Left forelimb (tissue), 1 donor: Measurements from ENCODE around the gene CLDN8.

Experiments
- DNase-seq: peaks from one replicate; pipeline ENCODE4 v3.0.0-alpha.2; 2018; ENCODE audit warnings: low spot score

CLDN8 gene

DNA sequence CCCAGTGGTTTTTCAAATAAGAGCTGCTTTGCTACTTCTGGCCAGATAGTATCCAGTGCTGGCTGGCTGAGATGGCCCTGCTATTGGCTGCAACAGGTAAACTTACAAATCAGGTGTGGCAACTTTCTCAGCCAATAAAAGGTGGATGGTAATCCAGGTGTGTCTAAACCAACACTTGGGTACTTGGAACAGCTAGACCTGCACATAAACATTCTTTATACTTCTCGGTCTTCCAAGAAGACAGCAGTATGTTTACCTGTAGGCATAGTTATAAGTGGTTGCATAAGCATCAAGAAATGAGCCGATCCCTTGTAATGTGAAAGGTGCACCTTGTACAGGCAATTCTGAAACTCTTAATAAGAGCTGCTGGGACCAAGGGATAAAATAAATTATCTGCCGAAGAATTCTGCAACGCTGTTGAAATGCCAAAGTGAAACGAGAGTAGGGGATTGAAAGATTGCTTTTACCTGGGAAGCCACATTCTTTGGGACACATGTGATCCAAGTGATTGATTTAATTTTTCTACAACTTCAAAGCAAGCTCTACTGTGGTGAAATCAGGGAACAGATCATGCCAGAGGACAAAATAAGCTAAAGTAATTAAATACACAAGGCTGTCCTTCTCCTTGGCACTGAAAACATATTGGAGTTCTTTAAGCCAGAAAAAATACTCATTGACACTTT, at the start of gene CLDN8:
Gene CLDN8, minus strand, starts transcription at position 57 of the 683 bp plus-strand sequence. CDS start 172 bp downstream, outside the sequence.
- no peak for DNase-seq

DNA sequence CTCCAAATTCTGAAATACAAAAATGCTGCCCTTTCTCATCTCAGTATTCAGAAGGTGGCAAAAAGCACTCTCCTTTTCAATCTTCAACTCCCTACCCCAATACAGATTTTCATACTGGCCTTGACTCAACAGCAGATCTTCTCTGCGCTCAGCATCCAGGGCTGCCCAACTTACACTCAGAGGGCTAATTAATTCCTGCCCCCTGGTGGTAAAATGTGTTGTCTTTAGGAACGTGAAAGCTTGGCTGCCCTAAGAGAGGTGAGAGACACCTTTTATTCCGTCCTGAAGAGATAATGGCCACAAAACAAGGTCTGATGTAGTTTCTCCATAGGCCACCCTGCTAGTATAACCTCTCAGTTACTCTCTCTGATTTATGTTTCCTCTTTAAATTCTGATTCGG, 41.9 kb upstream of the CLDN8 start:
- DNase-seq: no peak

DNA sequence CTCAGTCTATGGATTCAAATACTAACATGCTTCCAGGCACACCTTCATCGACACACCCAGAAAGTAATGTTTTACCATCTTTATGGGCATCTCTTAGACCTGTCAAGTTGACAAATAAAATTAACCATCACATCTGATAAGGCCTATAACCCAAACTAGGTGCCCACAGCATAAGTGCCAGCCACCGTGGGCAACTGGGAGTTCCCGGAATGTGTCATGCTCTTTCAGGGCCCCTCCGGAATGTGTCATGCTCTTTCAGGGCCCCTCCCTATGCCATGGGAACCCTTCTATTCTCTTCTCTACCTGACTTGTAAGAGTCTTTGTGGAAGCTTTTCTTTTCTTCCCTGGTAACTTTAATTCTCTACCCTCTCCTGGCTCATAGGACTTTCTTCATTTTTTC, 40.2 kb upstream of the CLDN8 start:
- no peak for DNase-seq

DNA sequence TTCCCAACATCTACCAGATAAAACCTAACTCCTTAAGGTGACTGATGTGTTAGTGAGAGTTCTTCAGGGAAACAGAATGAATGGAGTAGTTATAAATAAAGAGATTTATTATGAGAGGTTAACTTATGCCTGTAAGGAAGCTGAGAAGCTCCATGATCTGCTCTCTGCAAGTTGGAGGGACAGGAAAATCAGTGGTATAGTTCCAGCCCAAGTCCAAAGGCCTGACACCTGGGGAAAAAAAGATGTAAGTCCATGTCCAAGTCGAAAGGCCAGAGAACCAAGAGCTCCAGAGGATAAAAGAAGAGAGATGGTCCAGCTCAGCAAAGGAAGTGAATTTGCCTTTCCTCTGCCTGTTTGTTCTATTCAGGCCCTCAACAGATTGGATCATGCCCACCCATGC, 39.8 kb upstream of the CLDN8 start:
- no peak for DNase-seq

DNA sequence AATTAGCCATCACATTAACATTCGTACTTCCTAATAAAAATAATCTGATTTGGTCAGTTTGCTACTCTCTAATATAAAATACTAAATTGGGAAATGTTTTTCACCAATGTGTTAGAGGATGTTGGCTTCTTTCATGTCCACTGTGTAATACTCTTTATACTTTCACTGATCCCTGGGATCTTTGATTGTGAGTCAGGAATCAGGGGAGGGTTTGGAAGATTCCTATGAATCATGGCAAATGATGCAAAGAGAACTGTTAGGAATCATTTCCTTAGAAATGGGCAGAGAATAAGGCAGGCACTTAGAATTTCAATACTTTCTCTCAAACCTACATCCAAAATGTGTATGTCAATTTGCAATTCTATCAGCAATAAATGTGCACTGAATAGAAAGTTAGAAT, 35.9 kb upstream of the CLDN8 start:
- DNase-seq: no peak

DNA sequence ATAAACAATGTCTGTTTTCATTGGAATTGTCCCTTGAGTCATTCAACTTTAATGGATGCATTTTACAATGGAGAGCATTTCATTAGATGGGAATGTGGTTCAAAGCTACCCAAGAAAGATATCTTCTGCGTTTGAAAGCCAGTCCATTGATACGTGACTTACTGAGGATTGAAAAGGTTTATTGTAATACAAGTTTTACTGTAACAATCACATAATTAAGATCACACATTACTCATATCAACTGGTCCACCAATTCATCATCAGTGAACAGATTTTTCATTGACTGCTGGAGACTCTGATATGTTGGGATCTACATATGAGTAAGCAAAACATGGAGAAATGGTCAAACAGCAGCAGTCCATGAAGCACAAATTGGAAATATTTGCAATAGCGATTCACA, 34.0 kb upstream of the CLDN8 start:
- no peak for DNase-seq

DNA sequence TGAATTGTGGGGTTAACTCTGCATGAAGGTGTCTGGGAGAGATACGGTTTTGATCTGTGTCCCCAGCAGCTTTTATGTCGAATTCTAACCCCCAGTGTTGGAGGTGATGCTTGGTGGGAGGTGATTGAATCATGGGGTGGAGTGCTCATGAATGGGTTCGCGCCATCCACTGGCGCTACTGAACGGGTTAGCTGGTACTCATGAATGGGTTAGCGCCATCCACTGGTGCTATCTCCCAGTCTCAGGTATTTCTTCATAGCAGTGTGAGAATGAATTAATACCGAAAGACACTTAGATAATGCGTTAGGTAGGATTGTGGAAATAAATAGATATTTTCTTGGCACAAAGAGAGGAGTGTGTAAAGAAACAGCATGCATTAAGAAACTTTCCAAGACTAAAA, 32.9 kb upstream of the CLDN8 start:
- no peak for DNase-seq

DNA sequence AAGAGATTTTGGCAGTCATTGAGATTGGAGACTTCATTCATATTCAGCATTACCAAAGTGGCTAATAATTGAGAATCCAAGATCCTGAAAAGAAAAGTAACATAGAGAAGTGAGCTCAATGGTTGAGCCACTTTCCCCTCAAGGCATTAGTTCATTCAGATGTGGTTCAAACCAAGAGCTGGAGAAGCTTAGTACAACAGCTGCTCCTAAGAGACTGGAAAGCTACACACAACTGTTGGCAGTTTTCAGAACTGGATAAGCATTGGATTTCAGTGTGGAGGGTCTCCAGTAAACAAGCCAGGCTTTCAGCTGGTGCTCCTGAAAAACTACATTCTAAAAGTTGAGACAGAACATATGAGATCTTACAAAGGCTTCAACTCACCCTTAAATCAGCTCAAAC, 29.2 kb upstream of the CLDN8 start:
- no peak for DNase-seq

DNA sequence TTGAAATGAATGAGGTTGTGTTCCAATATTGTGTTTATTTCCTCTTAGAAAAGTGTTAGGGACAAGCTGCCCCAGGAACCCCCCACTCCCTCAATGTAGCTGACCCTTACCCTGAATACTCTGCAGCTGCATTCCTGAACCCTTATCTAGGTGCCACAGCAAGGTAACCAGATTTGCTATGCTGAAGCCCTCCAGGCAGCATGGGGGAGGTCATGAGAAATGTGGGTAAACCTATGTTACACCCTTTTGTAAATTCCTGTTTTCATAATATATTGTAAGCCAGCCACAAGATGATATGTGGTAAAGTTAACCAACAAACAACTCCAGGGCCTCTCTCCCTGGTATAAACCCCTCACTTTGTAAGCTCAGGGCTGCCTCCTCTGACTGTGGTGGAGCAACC, 27.8 kb upstream of the CLDN8 start:
- no peak for DNase-seq

DNA sequence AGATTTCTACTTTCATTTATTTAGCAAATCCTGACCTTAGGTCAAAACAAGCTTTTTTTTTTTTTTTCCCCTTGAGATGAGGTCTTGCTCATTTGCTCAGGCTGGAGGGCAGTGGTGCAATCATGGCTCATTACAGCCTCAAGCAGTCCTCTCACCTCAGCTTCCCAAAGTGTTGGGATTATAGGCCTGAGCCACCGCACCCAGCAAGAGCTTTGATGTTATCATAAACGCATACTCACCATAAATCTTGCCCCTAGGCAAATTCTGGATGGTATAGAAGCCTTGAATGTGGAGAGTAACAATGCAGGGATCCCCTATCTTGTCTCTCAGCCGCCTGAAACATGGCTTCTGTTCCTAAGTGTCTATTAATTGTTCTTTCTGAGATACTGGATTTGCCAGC, 24.8 kb upstream of the CLDN8 start:
- DNase-seq: no peak

DNA sequence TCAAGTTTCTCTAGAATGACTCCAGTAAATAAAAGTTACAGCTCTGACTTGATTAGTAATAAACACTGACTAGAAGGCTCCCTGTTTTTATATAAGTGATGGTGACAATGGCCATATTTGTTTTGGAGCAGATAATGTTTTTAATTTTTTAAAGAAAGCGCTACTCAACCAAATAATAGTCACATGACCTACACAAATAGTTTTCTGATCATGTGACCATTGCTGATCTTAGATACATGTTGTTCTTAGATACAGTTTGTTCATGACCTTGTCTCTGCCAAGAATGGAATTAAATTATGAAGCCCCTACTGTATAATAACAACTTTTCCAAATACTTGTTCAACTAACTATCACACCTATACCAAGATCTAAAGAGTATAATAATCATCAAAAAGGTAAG, 22.3 kb upstream of the CLDN8 start:
- no peak for DNase-seq

DNA sequence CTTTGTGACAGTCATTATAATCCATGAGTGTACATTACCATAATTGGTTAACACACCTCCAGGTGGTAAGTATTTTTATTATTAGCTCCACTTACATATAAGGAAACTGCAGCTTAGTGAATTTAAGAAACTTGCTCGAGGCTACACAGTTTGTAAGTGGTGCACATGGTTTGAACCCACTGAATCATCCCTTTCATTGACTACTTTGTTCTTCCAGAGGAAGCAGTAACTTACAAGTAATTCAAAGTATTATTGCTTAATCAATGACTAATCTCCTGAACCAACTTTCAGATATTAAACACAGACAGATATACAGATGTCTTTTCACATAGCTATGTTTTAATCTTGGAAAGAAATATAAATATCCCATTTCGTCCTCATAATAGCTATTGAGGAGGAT, 18.7 kb upstream of the CLDN8 start:
- no peak for DNase-seq

DNA sequence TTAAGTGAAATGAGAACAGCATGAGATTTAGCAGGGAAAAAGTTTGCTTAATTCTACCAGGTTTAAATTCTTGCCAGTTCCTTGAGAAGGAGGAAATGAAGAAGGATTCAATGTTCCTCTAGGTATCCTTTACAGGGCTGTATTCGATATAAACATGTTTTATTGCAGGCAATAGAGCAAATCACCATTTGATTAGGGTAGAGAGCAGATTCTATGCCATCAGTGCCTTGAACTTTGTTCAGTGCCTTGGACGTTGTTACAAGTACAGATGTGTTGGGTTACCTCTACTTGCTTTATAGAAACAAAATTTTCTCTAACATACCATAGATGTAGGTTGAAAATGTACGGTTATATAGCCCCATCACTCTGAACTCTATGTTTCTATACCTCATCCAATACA, 18.2 kb upstream of the CLDN8 start:
- no peak for DNase-seq

DNA sequence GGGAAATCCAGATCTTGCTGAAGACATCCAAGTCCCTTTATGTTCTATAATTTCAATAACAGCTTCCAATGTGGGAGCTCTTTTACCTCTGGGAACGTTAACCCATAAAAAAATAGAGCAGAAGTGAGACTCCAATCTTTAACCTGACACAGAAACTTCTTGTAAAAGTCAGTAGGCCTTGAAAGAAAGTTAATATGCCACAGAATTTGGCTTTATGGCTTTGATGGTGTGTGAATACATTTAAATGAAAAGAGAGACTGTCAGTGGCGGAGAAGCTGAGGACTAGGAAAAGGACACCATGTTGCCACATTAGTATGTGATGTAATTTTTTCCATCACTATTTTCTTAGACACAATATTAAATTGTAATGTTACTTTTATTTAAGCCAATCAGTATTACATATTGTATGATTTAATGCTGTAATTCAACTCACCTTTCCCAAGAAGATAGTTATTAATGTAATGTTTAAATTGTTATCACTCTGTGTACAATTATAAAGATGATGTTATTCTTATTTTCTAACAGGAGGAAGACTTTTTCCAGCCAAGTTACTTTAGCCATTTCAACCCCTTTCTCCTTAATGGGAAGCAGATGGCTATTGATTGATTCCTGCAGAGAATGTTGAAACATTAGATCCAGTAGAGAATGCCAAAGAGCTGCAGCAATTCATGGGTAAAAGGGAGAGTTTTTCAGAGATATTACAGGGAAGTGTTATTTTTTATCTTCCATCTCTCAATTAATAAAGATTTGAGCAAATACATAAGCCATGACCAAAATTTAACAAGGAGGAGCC, 17.5 kb upstream of the CLDN8 start:
- no peak for DNase-seq

DNA sequence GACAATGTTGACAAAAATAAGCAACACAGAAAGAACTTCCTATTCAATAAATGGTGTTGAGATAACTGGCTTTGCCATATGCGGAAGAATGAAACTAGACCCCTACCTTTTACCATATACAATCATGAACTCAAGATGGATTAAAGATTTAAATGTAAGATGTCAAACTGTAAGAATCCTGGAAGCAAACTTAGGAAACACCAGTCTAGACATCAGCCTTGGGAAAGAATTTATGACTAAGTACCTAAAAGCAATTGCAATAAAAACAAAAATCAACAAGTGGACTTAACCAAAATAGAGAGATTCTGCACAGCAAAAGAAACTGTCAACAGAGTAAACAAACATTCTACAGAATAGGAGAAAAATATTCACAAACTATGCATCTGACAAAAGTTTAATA, 16.1 kb upstream of the CLDN8 start:
- DNase-seq: no peak

DNA sequence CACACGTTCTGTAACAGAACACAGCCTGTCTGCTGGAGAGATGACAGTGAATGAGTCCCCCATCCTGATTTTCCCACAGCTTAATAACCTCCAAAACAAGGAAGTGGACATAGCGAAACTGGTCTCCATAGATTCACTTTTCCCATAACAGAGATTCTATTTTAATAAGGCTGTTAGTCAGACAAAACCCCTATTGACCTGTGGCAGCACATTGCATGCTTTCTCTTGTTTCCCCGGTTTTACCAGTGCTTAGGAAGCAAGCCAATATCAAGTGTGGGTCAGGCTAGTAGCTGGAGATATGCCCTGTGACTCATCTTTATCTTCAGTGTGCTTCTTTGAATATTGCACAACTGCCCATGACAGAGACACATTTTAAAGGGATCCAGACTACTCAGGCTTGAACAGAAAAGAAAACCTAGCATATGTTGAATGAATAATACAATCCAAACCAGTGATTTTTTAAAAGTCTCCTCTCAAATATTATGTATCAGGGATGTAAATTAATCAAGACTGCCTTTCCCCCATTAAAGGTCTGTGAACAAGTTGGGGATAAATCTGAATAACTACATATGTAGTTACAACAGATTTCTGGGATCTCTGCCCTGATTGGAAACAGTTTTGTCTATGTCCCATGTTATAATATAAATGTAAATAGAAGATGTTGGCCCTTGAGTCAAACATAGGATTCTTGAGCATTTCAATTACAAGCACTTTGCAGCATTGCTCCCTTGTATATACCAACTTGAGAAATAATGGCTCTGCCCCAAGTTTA, 11.9 kb upstream of the CLDN8 start:
- DNase-seq: no peak

DNA sequence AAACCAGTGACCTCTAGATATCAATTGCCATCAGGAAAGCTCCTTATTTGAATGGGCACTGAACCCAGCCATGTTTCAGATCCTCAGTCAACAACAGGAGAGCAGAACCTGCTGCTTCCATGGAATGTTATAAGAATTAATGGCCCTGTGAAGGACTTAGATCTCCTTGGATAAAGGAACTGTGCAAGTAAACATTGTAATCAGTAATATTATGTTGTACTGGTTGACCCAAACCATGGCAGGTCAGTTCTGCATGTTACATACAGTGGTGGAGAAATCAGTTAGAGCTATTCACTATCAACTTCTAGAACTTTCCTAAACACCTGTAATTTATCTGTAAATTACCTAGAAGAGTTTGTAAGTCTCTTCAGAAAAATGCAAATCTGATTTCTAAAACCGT, 11.2 kb upstream of the CLDN8 start:
- no peak for DNase-seq

DNA sequence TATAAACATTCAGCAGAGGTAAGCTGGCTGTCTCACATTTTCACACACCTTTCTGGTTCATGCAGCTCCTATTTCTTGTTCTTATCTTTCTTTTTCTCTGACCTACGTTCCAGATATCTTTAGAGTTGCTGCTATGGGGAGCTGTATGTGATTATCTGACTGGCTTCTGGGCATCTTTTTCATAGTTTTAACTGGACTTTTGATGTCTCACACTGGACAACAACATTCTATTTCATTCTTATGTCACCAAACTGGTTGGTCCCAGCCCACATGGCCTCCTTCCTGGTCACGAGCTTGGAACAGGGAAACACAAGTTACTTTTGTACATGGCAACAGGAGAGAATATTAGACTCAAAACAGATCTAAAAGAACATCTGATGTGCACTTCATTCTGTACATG, 7.7 kb upstream of the CLDN8 start:
- no peak for DNase-seq

DNA sequence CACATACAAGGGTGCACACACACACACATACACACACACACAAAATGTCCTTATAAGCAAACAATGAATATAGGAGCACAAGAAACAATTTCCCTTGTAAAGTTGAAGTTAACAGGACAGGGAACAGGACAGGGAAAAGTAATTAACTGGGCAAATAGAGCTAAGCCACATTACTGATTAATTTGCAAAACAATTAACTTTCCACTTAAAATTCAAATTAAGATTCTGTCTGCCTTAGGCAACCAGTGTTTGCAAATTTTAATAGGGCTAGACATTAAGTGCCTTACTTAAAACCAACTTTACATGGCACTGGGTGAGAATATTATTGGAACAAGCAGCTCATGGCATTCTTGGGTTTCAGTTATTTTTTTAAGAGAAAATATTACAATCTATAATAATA, 6.8 kb upstream of the CLDN8 start:
- no peak for DNase-seq

DNA sequence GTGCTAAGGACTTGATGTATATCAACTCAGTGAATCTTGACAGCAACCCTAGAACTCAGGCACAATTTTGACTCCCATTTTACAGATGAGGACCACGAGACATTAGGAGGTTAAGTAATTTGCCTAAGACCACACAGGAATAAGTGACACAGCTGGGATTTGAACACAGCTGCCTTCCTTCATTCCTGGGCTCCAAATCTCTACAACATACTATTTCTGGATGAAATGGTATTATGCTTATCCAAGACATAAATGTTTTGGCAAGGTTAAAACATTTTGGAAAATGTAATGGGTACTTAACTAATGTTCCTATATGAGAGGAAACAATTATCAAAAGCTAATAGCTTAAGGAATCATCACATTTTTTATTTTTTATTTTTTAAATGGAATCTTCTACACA, 4.8 kb downstream of the CLDN8 start:
- no peak for DNase-seq

DNA sequence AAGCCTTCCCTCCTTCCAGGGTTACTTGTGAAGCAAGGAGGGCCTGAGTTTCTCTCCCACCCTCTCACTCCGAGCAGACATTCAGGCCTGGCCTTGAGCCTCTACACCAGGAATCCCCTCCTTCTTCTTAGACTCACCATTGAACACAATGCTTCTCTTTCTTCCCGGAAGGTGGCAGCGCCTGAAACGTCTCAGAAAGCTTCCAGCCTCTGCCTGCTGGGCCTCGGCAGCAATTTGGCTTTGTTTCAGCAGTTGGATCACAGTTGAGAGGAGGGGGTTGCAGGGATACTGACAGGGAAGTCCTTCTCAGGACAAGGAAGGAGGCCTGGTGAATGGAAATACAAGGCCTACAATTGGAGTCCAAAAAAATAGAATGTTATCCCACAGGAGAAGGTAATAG, 6.3 kb downstream of the CLDN8 start:
- no peak for DNase-seq

DNA sequence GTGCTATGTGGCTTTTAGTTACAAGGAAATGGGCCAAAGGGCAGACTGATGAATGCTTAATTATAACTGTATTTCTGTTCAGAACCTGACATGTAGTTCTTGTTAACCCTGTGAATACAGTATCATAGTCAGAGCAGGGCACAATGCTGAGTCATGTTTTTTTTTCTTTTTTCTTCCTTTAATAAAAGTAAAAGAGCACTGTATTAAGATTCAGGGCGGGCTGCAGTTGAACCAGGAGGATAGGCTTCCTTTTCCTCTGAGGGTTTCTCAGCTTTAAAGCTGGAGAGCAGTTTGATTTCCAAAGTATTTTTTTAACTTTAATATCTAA, 8.7 kb downstream of the CLDN8 start:
- DNase-seq: no peak

DNA sequence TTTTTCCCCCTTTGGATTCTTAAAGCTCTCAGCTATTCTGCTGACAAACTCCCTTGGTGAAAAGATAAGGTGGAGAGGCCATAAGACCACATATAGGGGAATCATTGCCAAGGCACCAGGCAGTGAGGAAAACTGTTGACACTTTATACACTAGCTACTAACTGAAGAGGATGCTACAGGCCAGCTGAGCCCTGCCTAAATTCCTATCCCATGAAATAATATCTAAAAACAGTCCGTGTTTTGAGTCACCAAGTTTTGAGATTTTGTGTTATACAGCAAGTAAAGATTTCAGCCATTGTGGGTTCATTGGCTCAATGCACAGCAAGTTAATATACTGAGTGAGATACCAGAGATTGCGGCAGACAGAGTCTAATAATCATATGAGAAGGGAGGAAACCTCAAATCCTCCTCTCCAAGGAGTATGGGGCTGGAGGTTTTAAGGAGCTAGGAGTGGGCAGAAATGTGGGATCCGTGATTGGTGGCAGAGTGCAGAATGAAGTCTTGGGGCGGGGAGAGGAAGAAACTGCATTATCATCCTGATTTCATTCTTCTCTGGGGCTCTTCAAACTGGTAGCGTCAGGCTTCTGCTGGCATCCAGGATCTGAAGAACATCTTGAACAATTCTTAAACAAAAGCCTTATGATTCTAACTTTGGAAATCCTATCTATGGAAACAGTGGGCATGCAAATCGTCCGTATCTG, 9.2 kb downstream of the CLDN8 start:
- DNase-seq: no peak
